GM21526 (cell line): ENCODE data around the gene CALR.

Experiments used
- ATAC-seq: cut with Tn5 transposase; IDR thresholded peaks from one replicate; pipeline ENCODE4 v1.9.1; 2021; ENCODE audit warnings: moderate library complexity; ENCODE audit not compliant: unreplicated experiment, low FRiP score

CALR gene

GRCh38 chr19:12933287-12934072 is 4.9 kb upstream of the CALR start, which contains the start of gene FARSA:
Gene FARSA (minus strand): TSS chr19:12933711. CDS start chr19:12933696, 15 bp downstream.
- peak; percentile 38 for ATAC-seq

GRCh38 chr19:12935071-12935470 is 3.3 kb upstream of the CALR start:
- no peak for ATAC-seq

GRCh38 chr19:12936582-12936981 is 1.8 kb upstream of the CALR start:
- no peak for ATAC-seq

DNA sequence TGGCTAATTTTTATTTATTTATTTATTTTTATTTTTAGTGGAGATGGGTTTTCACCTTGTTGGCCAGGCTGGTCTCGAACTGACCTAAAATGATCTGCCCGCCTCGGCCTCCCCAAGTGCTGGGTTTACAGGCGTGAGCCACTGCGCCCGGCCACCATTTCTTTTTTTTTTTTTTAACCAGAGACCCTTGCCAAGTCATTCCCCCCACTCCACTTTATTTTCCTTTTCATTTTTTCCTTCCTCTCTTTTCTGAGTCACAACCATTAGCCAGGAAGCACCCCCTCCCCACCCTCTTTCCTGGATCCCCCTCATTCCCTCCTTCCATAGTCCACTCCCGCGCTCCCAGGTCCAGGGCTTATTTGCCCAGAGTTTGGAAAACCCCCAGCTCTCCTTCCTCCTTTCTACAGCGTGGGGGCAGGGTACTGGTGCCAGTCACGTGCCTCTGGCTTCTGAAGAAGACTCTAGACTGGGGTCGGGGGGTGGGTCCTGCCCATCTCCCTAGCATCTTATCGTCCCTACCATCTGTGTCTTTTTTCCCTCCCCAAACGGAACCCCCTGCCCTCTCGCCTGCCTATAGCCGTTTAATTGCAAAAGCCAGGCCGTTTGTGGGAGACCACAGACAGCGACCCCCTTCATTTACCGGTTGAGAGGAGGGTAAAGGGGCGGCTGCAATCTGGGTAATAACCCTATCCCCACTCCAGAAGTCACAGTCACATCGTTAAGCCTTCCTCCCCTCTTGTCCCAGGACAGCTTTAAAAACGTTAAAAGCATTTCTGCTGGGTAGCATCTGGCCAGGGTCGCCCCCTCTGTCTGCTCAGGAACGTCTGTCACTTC is 1.1 kb upstream of the CALR start:
- no peak for ATAC-seq

GRCh38 chr19:12938779-12939601 is 581 bp downstream of the CALR start:
- ATAC-seq = no peak

DNA sequence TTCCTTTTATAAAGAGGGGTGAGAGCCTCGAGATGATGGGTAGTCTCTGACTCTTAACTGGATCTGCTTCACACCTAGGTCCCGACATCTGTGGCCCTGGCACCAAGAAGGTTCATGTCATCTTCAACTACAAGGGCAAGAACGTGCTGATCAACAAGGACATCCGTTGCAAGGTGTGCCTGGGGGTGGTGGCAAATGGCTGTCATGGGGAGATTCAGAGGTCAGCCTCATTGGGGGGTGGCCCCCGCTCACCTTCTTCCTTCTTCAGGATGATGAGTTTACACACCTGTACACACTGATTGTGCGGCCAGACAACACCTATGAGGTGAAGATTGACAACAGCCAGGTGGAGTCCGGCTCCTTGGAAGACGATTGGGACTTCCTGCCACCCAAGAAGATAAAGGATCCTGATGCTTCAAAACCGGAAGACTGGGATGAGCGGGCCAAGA is 1.6 kb downstream of the CALR start:
- ATAC-seq = no peak

GRCh38 chr19:12940897-12941296 is 2.5 kb downstream of the CALR start:
- ATAC-seq = no peak

DNA sequence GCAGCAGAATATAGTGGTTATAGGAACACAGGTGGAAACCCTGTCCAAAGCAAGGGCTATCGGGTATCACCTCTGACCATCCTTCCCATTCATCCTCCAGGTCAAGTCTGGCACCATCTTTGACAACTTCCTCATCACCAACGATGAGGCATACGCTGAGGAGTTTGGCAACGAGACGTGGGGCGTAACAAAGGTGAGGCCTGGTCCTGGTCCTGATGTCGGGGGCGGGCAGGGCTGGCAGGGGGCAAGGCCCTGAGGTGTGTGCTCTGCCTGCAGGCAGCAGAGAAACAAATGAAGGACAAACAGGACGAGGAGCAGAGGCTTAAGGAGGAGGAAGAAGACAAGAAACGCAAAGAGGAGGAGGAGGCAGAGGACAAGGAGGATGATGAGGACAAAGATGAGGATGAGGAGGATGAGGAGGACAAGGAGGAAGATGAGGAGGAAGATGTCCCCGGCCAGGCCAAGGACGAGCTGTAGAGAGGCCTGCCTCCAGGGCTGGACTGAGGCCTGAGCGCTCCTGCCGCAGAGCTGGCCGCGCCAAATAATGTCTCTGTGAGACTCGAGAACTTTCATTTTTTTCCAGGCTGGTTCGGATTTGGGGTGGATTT is 5.1 kb downstream of the CALR start:
- ATAC-seq = no peak

DNA sequence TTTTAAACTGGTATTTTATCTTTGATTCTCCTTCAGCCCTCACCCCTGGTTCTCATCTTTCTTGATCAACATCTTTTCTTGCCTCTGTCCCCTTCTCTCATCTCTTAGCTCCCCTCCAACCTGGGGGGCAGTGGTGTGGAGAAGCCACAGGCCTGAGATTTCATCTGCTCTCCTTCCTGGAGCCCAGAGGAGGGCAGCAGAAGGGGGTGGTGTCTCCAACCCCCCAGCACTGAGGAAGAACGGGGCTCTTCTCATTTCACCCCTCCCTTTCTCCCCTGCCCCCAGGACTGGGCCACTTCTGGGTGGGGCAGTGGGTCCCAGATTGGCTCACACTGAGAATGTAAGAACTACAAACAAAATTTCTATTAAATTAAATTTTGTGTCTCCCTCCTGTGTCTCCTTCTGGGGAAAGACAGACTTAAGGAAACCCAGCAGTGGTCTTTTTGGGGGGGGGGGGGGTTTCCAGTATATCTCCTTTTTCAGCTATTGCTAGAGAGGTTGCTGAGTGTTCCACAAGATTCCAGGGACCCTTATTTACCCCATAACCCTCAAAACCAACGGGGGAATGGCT is 5.8 kb downstream of the CALR start:
- no peak for ATAC-seq

DNA sequence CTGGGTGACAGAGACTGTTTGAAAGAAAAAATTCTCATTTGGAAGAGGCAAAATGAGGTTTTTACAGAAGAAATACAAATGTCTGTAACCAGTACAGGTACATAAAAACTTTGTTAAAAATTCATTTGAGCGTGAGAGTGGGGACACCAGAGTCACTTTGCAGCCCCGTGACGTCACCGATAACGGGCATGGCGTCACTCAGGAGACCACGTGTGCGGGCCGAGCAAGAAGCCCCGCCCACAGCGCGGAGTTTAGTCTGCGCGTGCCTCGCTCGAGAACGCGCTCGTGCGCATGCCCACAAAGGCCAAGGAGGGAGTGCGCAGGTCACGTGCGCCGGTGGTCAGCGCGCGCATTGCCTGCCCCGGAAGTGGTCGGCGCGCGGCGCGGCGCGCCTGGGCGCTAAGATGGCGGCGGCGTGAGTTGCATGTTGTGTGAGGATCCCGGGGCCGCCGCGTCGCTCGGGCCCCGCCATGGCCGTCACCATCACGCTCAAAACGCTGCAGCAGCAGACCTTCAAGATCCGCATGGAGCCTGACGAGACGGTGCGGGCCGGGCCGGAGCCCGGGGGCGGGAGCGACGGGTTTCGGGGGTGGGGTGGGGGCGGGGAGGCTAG is 7.2 kb downstream of the CALR start, which contains the start of gene RAD23A:
RAD23A (plus strand) TSS at position 384 of the 613 bp plus-strand sequence; CDS start at position 471, 87 bp downstream.
- peak; percentile 60 for ATAC-seq

DNA sequence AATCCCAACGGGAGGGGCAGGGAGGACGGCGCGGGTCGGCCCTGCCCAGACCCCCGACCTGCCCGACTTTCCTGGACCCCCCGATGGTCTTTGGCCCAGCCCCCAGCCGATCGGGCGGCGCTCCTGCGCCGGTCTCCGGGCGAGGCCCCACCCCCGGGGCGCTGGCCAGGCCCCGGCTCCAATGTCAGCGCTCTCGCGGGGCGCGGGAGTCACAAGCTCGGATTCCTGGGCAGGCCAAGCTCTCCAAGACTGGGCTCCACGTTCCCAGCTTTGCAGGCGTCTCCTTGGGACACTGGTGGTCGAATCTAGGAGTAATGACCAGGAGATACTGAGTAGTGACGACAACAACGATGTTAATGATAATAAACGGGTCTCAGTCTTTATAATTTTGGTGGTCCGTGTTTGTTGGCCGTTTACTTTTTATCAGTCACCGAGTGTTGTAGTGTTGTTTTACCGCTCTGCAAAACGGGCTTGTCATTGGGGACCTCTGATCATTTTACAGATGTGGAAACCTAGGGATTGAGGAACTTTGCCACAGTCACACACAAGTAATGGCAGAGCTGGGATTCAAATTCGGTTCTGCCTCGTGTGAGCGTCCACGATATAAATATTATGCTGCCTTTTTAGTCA is 7.8 kb downstream of the CALR start:
- ATAC-seq = peak; percentile 26

GRCh38 chr19:12946731-12947496 is 8.5 kb downstream of the CALR start:
- ATAC-seq = no peak

DNA sequence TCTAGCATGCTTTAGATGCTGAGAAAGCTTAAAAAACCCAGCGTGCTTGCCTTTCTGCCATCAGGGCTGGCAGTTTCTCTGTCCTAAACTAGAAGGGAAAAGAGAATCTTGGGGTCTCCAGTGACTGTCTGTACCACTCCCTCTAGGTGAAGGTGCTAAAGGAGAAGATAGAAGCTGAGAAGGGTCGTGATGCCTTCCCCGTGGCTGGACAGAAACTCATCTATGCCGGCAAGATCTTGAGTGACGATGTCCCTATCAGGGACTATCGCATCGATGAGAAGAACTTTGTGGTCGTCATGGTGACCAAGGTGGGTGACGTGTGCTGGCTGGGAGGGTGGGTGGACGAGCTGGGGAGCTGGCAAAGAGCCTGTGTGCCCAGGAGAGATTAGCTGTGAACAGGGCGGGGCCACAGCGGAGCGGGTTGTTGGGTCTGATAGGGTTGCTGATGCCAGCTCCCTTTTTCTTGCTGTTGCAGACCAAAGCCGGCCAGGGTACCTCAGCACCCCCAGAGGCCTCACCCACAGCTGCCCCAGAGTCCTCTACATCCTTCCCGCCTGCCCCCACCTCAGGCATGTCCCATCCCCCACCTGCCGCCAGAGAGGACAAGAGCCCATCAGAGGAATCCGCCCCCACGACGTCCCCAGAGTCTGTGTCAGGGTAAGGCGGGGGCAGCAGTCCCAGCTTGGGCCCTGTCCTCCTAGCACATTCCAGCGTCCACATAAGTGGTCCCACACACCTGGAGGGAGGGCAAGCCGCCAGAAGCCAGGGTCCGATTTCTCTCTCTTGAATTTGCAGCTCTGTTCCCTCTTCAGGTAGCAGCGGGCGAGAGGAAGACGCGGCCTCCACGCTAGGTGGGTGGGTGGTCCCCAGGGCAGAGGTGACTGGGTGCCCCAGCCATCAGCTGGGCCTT is 9.5 kb downstream of the CALR start:
- no peak for ATAC-seq

DNA sequence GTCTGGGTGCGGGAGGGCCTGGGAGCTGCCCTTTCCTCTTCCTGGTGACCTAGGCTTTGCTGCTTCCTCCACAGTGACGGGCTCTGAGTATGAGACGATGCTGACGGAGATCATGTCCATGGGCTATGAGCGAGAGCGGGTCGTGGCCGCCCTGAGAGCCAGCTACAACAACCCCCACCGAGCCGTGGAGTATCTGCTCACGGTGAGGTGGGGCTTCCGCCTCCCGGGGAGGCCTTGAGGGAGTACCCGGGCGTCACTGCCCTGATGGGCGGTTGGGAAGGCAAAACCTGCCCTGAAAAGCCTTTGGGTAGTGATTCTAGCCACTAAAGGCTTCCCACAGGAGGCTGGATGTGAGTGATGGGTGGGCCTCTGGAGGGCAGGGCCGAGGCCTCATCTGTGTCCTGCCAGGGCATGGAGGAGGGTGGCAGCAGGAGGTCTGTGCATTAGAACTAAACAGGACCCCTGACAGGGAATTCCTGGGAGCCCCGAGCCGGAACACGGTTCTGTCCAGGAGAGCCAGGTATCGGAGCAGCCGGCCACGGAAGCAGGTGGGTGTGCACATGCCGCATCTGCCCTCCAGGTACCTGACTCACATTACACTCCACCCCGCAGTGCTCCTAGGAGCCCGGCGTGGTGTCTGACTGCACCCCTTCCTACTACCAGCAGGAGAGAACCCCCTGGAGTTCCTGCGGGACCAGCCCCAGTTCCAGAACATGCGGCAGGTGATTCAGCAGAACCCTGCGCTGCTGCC is 10.4 kb downstream of the CALR start:
- ATAC-seq = no peak

GRCh38 chr19:12949363-12950283 is 11.2 kb downstream of the CALR start:
- ATAC-seq = no peak
